ENCODE measurements around the gene GABPB1.

DNA sequence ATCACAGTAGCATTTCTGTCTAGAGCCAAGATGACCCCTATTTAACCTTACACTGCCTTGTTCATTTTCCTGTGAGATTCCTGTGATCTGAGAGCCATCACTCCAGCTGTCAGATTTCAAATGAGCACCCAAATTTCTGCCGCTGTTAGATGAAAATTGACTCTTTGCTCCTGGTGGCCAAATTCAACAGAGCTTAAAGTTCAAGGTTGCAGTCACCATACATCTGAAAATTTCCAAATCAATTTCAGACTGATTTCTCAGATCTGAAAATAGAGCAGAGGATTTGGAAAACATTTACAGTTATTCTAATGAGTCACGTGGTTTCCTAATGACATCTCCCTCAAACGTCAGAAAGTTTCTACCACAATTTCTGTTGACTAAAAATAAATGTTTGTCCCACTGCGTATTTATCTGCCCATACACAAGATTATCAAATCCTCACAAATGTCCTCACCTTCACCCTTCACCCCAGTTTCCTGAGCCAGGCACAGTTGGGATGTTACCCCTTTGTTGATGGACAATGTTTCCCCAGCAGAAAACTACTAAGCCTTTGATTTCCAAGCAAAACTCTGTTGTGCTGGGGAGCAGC lies 105.9 kb downstream of the GABPB1 start:
- TF ChIP-seq, protein P1, sequence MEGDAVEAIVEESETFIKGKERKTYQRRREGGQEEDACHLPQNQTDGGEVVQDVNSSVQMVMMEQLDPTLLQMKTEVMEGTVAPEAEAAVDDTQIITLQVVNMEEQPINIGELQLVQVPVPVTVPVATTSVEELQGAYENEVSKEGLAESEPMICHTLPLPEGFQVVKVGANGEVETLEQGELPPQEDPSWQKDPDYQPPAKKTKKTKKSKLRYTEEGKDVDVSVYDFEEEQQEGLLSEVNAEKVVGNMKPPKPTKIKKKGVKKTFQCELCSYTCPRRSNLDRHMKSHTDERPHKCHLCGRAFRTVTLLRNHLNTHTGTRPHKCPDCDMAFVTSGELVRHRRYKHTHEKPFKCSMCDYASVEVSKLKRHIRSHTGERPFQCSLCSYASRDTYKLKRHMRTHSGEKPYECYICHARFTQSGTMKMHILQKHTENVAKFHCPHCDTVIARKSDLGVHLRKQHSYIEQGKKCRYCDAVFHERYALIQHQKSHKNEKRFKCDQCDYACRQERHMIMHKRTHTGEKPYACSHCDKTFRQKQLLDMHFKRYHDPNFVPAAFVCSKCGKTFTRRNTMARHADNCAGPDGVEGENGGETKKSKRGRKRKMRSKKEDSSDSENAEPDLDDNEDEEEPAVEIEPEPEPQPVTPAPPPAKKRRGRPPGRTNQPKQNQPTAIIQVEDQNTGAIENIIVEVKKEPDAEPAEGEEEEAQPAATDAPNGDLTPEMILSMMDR (IDR thresholded peaks at IDR 0.05; ENCODE audit: poor library complexity), result no peak
- no peak for TF ChIP-seq EZH2 (IDR thresholded peaks at IDR 0.05; ENCODE audit: borderline replicate concordance)
